Liver (tissue), 3 donors: ENCODE data around the gene OR2G2.

Experiments
- EGR1 ChIP-seq, 2 donors: IDR thresholded peaks; 2 replicates each; pipeline ENCODE4 v1.6.1; 2016 to 2018; ENCODE audit warnings: antibody characterized with exemption in 2 of 2, low read depth in 2 of 2
- FOXA1 ChIP-seq: IDR thresholded peaks from 2 replicates; pipeline ENCODE4 v1.6.1; 2016; ENCODE audit warnings: antibody characterized with exemption
- JUND ChIP-seq, 2 donors: IDR thresholded peaks; 2 replicates each; pipeline ENCODE4 v1.6.1; 2016; ENCODE audit warnings: antibody characterized with exemption in 2 of 2
- RAD21 ChIP-seq, 2 donors: IDR thresholded peaks; 2 replicates each; pipeline ENCODE4 v1.6.1; 2016; ENCODE audit warnings: antibody characterized with exemption in 2 of 2, mild to moderate bottlenecking in 2 of 2
- SP1 ChIP-seq: IDR thresholded peaks from 2 replicates; pipeline ENCODE4 v1.6.1; 2018; ENCODE audit warnings: antibody characterized with exemption, mild to moderate bottlenecking
- YY1 ChIP-seq: IDR thresholded peaks from 2 replicates; pipeline ENCODE4 v1.6.1; 2016; ENCODE audit warnings: antibody characterized with exemption, mild to moderate bottlenecking
- TF ChIP-seq, protein P1 (sequence below): IDR thresholded peaks from 2 replicates; pipeline ENCODE4 v1.6.1; 2016; ENCODE audit warnings: antibody characterized with exemption, mild to moderate bottlenecking
- TF ChIP-seq, protein P2 (sequence below): fragments of 150-350 bp; IDR thresholded peaks from 2 replicates; pipeline ENCODE4 v1.5.1; 2017; ENCODE audit warnings: improper control_type of control experiment, low read depth, low read length; ENCODE audit not compliant: missing input control
- donor health status: healthy.
- donor health status: healthy.

DNA sequence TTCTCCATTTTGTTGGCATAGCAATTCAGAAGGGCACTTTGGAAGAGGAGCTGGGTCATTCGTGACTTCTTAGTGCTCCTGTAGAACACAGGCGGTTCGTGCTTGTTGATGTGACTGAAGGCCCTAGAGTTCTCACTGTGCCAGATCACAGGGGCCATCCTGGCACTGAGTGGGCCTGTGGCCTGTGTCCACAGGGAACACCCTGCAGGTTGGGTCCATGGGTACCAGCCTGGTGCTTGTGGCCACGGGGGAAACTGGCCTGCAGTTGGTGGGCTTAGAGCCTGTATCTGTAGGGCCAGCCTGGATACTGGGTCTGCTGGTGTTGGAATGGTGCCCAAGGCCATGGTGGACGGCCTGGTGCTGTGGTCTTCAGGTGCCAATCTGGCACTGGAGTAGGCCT lies 26.5 kb downstream of the OR2G2 start:
- TF ChIP-seq, protein P1, sequence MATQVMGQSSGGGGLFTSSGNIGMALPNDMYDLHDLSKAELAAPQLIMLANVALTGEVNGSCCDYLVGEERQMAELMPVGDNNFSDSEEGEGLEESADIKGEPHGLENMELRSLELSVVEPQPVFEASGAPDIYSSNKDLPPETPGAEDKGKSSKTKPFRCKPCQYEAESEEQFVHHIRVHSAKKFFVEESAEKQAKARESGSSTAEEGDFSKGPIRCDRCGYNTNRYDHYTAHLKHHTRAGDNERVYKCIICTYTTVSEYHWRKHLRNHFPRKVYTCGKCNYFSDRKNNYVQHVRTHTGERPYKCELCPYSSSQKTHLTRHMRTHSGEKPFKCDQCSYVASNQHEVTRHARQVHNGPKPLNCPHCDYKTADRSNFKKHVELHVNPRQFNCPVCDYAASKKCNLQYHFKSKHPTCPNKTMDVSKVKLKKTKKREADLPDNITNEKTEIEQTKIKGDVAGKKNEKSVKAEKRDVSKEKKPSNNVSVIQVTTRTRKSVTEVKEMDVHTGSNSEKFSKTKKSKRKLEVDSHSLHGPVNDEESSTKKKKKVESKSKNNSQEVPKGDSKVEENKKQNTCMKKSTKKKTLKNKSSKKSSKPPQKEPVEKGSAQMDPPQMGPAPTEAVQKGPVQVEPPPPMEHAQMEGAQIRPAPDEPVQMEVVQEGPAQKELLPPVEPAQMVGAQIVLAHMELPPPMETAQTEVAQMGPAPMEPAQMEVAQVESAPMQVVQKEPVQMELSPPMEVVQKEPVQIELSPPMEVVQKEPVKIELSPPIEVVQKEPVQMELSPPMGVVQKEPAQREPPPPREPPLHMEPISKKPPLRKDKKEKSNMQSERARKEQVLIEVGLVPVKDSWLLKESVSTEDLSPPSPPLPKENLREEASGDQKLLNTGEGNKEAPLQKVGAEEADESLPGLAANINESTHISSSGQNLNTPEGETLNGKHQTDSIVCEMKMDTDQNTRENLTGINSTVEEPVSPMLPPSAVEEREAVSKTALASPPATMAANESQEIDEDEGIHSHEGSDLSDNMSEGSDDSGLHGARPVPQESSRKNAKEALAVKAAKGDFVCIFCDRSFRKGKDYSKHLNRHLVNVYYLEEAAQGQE, result no peak
- TF ChIP-seq, protein P2, sequence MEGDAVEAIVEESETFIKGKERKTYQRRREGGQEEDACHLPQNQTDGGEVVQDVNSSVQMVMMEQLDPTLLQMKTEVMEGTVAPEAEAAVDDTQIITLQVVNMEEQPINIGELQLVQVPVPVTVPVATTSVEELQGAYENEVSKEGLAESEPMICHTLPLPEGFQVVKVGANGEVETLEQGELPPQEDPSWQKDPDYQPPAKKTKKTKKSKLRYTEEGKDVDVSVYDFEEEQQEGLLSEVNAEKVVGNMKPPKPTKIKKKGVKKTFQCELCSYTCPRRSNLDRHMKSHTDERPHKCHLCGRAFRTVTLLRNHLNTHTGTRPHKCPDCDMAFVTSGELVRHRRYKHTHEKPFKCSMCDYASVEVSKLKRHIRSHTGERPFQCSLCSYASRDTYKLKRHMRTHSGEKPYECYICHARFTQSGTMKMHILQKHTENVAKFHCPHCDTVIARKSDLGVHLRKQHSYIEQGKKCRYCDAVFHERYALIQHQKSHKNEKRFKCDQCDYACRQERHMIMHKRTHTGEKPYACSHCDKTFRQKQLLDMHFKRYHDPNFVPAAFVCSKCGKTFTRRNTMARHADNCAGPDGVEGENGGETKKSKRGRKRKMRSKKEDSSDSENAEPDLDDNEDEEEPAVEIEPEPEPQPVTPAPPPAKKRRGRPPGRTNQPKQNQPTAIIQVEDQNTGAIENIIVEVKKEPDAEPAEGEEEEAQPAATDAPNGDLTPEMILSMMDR, result no peak
- no peak for TF ChIP-seq RAD21 (IDR thresholded peaks at IDR 0.05)
- no peak for TF ChIP-seq JUND (IDR thresholded peaks at IDR 0.05)
- TF ChIP-seq YY1, result no peak
- TF ChIP-seq SP1, result no peak
- no peak for TF ChIP-seq EGR1 (IDR thresholded peaks at IDR 0.05; ENCODE audit: low read depth in 2 of 2)
- no peak for TF ChIP-seq FOXA1
